ENCODE measurements around the gene ORAI1.

ORAI1 gene

DNA sequence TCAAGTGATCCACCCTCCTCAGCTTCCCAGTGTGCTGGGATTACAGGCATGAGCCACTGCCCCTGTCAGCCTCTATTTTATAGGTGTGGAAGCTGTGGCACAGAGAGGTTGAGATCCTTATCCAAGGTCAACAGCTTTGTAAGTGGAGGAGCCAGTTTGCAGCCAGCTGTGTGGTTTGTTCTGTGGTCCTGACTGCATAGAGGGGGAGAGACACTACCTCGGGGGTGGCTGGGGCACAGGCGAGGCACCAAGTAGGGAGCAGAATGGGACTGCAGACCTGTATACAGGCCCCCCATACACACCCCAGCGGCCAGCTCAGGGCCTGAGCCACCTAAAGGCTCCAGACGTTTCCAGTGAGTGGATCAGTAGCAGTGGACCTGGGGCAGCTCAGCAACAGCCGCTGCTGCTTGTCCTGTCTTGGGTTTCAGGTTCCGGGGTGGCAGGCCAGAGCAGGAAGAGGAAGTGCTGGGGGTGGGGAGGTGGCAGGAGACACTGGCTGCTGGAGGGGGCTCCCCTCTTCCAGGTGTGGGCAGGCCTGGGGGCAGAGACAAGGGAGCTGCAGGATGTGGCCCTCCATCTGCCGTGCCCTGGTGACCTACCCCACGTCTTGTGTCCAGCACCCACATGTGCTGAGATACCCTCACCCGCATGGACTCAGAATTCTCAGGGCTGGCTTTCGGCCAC lies 11.0 kb downstream of the ORAI1 start:
- TF ChIP-seq, protein P1, sequence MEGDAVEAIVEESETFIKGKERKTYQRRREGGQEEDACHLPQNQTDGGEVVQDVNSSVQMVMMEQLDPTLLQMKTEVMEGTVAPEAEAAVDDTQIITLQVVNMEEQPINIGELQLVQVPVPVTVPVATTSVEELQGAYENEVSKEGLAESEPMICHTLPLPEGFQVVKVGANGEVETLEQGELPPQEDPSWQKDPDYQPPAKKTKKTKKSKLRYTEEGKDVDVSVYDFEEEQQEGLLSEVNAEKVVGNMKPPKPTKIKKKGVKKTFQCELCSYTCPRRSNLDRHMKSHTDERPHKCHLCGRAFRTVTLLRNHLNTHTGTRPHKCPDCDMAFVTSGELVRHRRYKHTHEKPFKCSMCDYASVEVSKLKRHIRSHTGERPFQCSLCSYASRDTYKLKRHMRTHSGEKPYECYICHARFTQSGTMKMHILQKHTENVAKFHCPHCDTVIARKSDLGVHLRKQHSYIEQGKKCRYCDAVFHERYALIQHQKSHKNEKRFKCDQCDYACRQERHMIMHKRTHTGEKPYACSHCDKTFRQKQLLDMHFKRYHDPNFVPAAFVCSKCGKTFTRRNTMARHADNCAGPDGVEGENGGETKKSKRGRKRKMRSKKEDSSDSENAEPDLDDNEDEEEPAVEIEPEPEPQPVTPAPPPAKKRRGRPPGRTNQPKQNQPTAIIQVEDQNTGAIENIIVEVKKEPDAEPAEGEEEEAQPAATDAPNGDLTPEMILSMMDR (IDR thresholded peaks at IDR 0.05; ENCODE audit: low read depth, low read length, missing control alignments) = no peak
- no peak for DNase-seq (ENCODE audit: extremely low read depth, low read depth)
- no peak overlapping the region for H3K4me3 ChIP-seq (replicated peaks; ENCODE audit: low read depth, low read length)

DNA sequence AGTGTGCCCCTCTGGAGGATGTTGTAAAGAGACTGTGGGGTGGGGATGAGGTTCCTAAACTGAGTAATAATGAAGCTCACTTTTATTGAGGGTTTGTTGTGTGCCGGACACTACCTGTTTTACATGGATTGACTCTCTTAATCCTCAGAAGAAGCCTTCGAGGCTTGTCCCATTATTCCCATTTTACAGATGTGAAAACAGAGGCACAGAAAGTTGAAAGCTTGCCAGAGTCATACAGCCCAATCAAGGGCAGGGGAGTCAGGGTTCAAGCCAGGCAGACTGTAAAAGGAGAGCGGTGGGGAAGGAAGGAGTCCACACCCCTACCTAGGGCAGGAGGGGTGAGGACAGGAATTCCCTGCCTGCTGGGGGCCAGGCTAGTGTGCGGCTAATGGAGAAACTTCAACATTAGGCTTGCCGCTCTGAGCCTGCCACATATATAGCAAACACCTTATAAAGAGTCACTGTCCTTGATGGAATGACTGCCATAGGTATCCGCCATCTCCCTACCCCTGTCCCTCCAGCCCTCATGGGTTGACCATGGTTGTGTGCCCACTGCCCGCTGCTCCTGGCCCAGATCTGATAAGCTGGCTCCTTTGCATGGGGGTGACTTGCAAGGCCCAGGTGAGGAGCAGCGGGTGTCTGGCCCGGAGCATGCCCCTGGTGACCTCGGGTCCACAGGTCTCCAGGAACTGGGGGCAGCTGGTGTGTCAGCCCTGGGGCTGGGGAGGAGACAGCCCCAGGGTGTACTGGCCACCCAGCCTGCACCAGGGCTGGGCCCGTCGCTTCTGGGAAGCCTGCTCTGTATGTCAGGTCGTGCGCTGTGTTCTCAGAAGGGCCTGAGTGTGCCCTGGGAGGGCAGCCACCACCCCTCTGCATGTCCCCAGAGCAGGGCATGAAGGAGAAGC lies 12.2 kb downstream of the ORAI1 start:
- TF ChIP-seq, protein P1 (IDR thresholded peaks at IDR 0.05; ENCODE audit: low read depth, low read length, missing control alignments) = no peak
- no peak overlapping the region for H3K4me3 ChIP-seq (replicated peaks; ENCODE audit: low read depth, low read length)
- no peak for DNase-seq (ENCODE audit: extremely low read depth, low read depth)

DNA sequence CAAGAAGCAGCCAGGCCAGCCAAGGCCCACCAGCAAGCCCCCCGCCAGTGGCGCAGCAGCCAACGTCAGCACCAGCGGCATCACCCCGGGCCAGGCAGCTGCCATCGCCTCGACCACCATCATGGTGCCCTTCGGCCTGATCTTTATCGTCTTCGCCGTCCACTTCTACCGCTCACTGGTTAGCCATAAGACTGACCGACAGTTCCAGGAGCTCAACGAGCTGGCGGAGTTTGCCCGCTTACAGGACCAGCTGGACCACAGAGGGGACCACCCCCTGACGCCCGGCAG lies 15.0 kb downstream of the ORAI1 start:
- TF ChIP-seq, protein P1 (IDR thresholded peaks at IDR 0.05; ENCODE audit: low read depth, low read length, missing control alignments) = no peak
- no peak overlapping the region for H3K4me3 ChIP-seq (replicated peaks; ENCODE audit: low read depth, low read length)
- no peak for DNase-seq (ENCODE audit: extremely low read depth, low read depth)

DNA sequence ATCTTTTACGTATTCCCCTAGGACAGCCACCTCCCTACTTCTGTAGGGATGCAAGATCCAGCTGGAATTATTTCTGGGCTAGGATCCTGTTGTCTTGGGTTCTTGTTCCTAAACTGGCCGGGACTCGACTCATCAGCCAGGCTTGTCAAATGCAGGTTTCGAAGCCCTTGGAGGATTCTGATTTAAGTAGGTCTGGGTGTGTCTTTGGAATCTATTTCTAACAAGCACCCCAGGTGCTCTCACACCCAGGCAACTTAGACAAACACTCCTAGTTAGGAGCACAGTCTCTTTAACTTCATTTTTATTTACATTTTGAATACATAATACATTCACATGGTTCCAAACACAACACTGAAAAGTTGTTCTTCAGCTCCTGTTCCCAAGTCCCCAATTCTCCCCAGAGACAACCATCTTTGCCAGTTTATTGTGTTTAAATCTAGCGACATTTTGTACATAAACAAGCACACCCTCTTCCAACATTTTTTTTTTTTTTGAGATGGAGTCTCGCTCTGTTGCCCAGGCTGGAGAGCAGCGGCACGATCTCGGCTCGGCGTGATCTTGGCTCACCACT lies 22.2 kb downstream of the ORAI1 start:
- TF ChIP-seq, protein P1 (IDR thresholded peaks at IDR 0.05; ENCODE audit: low read depth, low read length, missing control alignments) = no peak
- DNase-seq (ENCODE audit: extremely low read depth, low read depth) = no peak
- H3K4me3 ChIP-seq (replicated peaks; ENCODE audit: low read depth, low read length) = no peak overlapping the region

DNA sequence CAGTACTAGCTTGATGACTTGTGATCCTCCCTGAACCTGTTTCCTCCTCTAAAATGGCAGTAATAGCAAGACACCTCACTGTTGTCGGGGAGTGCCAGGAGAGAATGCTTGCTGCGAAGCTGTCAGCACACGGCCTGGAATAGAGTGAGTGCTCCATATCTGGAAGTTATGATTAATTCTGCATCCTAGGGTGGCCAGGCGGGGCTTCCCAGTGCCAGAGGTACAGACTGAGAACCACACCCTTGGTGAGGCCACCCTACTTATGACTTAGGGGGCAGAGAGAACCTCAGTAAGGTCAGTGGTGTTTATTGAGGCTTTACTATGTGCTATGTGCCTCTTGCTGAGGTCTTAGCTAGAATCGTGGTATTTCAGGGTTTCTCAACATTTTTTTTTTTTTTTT lies 23.0 kb downstream of the ORAI1 start:
- no peak overlapping the region for H3K4me3 ChIP-seq (replicated peaks; ENCODE audit: low read depth, low read length)
- DNase-seq (ENCODE audit: extremely low read depth, low read depth) = no peak
- TF ChIP-seq, protein P1 (IDR thresholded peaks at IDR 0.05; ENCODE audit: low read depth, low read length, missing control alignments) = no peak

DNA sequence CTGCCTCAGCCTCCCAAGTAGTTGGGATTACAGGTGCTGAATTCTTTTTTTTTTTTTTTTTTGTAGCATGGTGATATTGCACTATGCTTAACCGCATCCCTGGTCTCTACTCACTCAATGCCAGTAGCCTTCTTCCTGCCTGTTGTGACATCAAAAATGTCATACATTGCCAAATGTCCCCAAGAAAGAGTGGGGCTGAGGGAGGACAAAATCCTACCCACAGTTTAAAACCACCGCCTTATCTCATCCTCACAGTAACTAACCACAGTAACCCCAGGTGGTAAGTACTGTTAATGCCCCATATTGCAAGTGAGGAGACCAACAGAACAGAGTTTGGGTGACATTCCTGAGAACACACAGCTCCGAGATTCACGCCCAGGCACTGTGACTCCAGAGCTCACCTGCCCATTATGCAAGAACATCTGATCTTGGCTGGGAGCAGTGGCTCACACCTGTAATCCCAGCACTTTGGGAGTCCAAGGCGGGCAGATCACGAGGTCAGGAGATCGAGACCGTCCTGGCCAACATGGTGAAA lies 23.6 kb downstream of the ORAI1 start:
- DNase-seq (ENCODE audit: extremely low read depth, low read depth) = no peak
- no peak overlapping the region for H3K4me3 ChIP-seq (replicated peaks; ENCODE audit: low read depth, low read length)
- TF ChIP-seq, protein P1 (IDR thresholded peaks at IDR 0.05; ENCODE audit: low read depth, low read length, missing control alignments) = no peak
